Measurements from ENCODE around the gene TCP11L1.
"Not testable (repeated sequence)": the region's sequence is repeated elsewhere in the genome, so short reads cannot be mapped to it uniquely, and the experiment has no call there.

TCP11L1 gene

DNA sequence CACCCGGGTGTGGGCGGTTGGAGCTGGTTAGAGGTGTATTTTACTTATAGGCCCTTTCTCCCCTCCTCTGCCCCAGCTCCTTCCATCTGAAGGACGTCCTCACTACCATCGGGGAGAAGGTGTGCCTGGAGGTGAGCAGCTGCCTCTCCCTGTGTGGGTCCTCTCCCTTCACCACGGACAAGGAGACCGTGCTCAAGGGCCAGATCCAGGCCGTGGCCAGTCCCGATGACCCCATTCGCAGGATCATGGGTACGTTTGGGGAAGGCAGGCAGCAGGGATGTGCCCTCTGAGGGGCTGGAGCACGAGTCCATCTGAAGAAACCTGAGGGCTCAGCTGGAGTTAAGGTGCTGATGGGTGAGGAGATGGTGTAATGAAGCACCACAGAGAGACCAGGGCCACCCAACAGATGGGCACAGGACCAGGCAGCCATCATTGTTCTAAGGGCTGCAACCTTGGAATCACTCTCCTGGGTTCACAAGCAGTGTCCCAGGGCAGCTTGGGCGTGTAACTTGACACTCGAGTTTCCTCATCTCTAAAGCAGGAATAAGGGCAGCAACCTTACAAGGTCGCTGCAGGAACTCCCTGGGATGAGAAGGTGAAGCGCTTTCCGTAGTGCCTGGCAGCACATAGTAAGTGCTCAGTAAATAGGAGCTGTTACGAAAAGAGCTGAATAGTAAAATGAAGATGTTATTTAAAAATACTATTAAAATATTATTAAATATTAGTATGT lies 29.4 kb downstream of the TCP11L1 start:
- no peak for DNase-seq

DNA sequence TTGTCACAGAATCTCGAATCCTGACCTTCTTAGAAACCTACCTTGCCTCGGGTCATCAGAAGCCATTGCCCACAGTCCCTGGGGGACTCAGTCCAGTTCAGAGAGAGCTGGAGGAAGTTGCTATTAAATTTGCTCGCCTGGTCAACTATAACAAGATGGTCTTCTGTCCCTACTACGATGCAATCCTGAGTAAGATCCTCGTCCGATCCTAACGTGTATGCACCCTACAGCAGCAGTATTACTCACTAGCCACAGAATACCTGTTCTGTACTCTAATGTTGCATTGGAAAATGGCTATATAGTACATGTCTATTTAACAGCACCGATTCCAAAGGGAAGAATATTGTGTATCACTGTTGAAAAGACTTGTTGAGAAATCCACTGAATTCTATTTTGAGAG lies 33.1 kb downstream of the TCP11L1 start:
- DNase-seq, result no peak

DNA sequence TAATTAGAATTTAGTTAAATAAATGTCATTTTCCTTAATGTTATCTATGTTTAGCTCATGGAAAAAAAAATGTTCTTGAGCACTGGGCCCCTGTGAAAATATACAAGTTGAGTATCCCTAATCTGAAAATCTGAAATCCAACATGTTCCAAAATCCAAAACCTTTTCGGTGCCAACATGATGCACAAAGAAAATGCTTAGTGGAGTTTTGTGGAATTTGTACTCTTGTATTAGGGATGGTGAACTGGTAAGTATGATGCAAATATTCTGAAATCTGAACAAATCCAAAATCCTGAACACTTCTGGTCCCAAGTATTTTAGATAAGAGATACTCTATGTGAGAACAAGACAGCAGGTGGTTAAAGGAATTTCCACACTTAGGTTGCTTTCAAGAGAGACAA lies 44.5 kb downstream of the TCP11L1 start:
- DNase-seq, result no peak

DNA sequence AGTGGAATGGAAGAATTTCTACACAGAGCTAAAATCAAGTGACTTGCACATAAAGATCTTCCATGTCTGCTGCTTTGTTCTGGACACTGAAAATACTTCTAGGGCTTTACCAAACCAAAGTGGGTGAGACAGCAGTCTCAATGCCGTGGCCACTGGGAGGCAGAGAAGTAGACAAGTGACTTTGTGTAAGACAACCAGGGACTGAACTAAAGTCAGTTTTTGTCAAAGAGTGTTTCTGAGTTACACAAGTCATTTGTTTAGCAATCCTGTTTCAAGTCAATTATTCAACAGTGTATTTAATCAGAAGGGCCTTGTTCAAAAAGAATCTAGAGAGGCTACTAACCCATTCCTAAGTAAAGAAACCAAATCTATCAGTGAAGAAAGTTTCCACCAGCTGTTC lies 46.6 kb downstream of the TCP11L1 start:
- no peak for DNase-seq

GRCh38 chr11:33089776-33090175 lies 50.4 kb downstream of the TCP11L1 start:
- no peak for DNase-seq

- DNase-seq, result no peak
These were observed 54.8 kb downstream of the TCP11L1 start for GRCh38 chr11:33094157-33094556.

- no peak for DNase-seq
These were observed 64.5 kb downstream of the TCP11L1 start for GRCh38 chr11:33103836-33104235.

GRCh38 chr11:33109294-33109895 lies 70.0 kb downstream of the TCP11L1 start:
- no peak for DNase-seq

DNA sequence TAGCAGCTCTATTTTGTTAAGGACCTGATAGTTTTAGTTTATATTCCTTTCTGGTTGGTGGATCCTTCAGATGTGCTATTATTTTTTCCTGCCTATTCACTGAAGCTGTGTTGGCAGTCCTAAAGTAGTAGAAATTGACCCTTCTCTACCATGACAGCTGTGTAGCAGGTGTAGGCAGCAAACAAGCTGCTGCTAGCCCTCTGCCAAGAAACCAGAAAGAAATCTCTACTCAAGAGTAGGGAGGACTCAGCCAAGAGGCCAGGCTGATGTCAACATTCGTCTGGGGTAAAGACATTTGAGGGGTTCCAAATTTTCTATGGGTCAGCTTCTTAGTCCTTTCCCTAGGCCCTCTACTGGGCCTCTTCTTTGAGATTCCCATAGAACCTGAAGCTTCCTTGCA lies 70.7 kb downstream of the TCP11L1 start:
- no peak for DNase-seq

DNA sequence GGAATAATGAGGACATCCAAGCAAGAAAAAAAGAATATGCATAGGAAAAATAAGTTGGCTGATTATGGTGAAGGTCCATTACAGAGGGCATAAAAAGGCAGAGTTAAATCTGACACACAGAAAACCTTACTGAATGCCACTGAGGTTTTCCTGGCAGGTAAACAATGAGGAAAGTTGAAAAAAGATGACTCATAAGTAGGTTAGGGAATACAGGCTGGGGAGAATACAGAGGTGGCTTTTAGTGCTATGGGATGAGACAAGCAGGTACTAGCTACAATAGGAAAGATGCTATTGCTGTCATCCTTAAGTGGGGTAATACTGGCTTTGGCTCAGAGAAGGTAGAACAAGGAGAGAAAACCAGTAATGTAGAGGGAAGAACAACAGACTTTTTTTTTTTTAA lies 77.2 kb downstream of the TCP11L1 start:
- DNase-seq, result no peak

DNA sequence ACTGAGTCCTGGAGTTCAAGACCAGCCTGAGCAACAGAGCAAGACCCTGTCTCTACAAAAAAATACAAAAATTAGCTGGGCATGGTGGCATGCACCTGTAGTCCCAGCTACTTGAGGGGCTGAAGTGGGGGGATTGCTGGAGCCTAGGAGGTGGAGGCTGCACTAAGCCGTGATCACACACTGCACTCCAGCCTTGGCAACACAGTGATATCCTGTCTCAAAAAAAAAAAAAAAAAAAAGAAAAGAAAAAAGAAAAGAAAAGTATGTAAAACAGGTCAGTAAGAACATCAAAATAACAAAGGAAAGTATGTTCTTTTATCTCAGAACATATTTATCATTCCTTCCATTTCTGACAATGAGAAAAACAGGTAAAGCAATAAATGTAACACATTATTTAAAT lies 83.3 kb downstream of the TCP11L1 start:
- not testable (repeated sequence) for DNase-seq

All from CD4-positive, alpha-beta T cell treated with Interleukin-21 for 1 hour (primary cell).